GM23338 (cell line): ENCODE data around the gene DNAJC1. TPM values are rescaled to one million over a fixed set of nuclear protein-coding genes. Genes with fewer than 3 reads are reported as not detected.

Source experiments
- ATAC-seq: fragments of 200-7000 bp; cut with Tn5 transposase; 3 replicates; pipeline ENCODE4 v1.9.1; 2020
- DNase-seq: peaks from one replicate; pipeline ENCODE4 v3.0.0-alpha.2; 2015; ENCODE audit warnings: low spot score
- H2AFZ ChIP-seq: fragments of 200-600 bp; sonication (generic); 2 replicates; pipeline ENCODE4 v1.8.0; 2016; ENCODE audit warnings: antibody characterized with exemption, mild to moderate bottlenecking, moderate library complexity
- H3F3A ChIP-seq: fragments of 200-600 bp; sonication (generic); replicated peaks from 2 replicates; pipeline ENCODE4 v1.8.0; 2017; ENCODE audit warnings: antibody characterized with exemption, mixed run types, low read depth
- H3K27ac ChIP-seq: fragments of 200-600 bp; sonication (generic); 2 replicates; pipeline ENCODE4 v1.6.1; 2016; ENCODE audit warnings: low read depth
- H3K27me3 ChIP-seq: fragments of 200-600 bp; sonication (generic); 2 replicates; pipeline ENCODE4 v1.8.0; 2016; ENCODE audit warnings: mild to moderate bottlenecking, mixed run types, moderate library complexity; ENCODE audit not compliant: insufficient read depth
- H3K36me3 ChIP-seq: fragments of 200-600 bp; sonication (generic); 2 replicates; pipeline ENCODE4 v1.8.0; 2016; ENCODE audit warnings: mild to moderate bottlenecking; ENCODE audit not compliant: insufficient read depth
- H3K4me1 ChIP-seq: fragments of 200-600 bp; sonication (generic); 2 replicates; pipeline ENCODE4 v1.8.0; 2016; ENCODE audit warnings: mild to moderate bottlenecking, moderate library complexity; ENCODE audit not compliant: insufficient read depth
- H3K4me2 ChIP-seq: fragments of 200-600 bp; sonication (generic); 2 replicates; pipeline ENCODE4 v1.7.1; 2017; ENCODE audit warnings: mixed run types
- H3K4me3 ChIP-seq: fragments of 200-600 bp; sonication (generic); 2 replicates; pipeline ENCODE4 v1.6.1; 2016; ENCODE audit warnings: mixed run types
- H3K79me2 ChIP-seq: fragments of 200-600 bp; sonication (generic); replicated peaks from 2 replicates; pipeline ENCODE4 v1.8.0; 2017; ENCODE audit warnings: mild to moderate bottlenecking; ENCODE audit not compliant: insufficient read depth
- H3K9me2 ChIP-seq: fragments of 200-600 bp; sonication (generic); 2 replicates; pipeline ENCODE4 v1.8.0; 2017; ENCODE audit not compliant: insufficient read depth
- H4K20me1 ChIP-seq: fragments of 200-600 bp; sonication (generic); replicated peaks from 2 replicates; pipeline ENCODE4 v1.8.0; 2017; ENCODE audit warnings: mild to moderate bottlenecking; ENCODE audit not compliant: insufficient read depth
- H3K27ac Mint-ChIP-seq: 2 replicates; pipeline ENCODE4 v1.8.0; 2020; ENCODE audit warnings: inconsistent platforms, mild to moderate bottlenecking, moderate library complexity, mixed read lengths
- H3K27me3 Mint-ChIP-seq: 3 replicates; pipeline ENCODE4 v1.8.0; 2022; ENCODE audit warnings: low read depth, mild to moderate bottlenecking, moderate library complexity, mixed read lengths, inconsistent platforms; ENCODE audit not compliant: insufficient read depth, poor library complexity
- H3K36me3 Mint-ChIP-seq: 3 replicates; pipeline ENCODE4 v1.8.0; 2021; ENCODE audit warnings: low read depth, mild to moderate bottlenecking, inconsistent platforms, moderate library complexity, mixed read lengths
- H3K4me1 Mint-ChIP-seq: 3 replicates; pipeline ENCODE4 v1.8.0; 2020; ENCODE audit warnings: mild to moderate bottlenecking, inconsistent platforms, mixed read lengths
- H3K4me3 Mint-ChIP-seq: 3 replicates; pipeline ENCODE4 v1.8.0; 2021; ENCODE audit warnings: moderate library complexity, mild to moderate bottlenecking, inconsistent platforms, mixed read lengths
- H3K9me3 Mint-ChIP-seq: 3 replicates; pipeline ENCODE4 v1.8.0; 2020; ENCODE audit warnings: moderate library complexity, mild to moderate bottlenecking, inconsistent platforms, mixed read lengths
- CREB1 ChIP-seq: fragments of 250-450 bp; sonication (Bioruptor Pico); IDR thresholded peaks from 2 replicates; pipeline ENCODE4 v1.5.0; 2020; ENCODE audit warnings: low read depth, mild to moderate bottlenecking, moderate library complexity
- CTCF ChIP-seq, 2 experiments: fragments of 200-600 bp in 1 of 2; sonication (generic) in 1 of 2; conservative IDR thresholded peaks; 2 replicates each; pipeline versions ENCODE4 v1.5.1 to v1.6.1; 2016 to 2017; ENCODE audit warnings: antibody characterized with exemption in 2 of 2, low read depth in 2 of 2, mild to moderate bottlenecking in 2 of 2, moderate library complexity in 1 of 2
- ETS1 ChIP-seq: IDR thresholded peaks from 2 replicates; pipeline ENCODE4 v1.6.1; 2016; ENCODE audit warnings: antibody characterized with exemption
- EZH2 ChIP-seq: fragments of 200-600 bp; sonication (generic); IDR thresholded peaks from one replicate; pipeline ENCODE4 v1.8.0; 2017; ENCODE audit warnings: antibody characterized with exemption, mild to moderate bottlenecking, low read depth; ENCODE audit not compliant: unreplicated experiment
- EZH2phosphoT487 ChIP-seq: fragments of 200-600 bp; sonication (generic); IDR thresholded peaks from one replicate; pipeline ENCODE4 v1.8.1; 2018; ENCODE audit warnings: antibody characterized with exemption; ENCODE audit not compliant: unreplicated experiment
- NANOG ChIP-seq: IDR thresholded peaks from 2 replicates; pipeline ENCODE4 v1.6.1; 2016; ENCODE audit warnings: antibody characterized with exemption, borderline replicate concordance
- POLR2AphosphoS5 ChIP-seq: IDR thresholded peaks from 2 replicates; pipeline ENCODE4 v1.6.1; 2016; ENCODE audit warnings: antibody characterized with exemption, low read depth
- STAT1 ChIP-seq: IDR thresholded peaks from one replicate; pipeline ENCODE4 v1.6.1; 2016; ENCODE audit warnings: antibody characterized with exemption; ENCODE audit not compliant: unreplicated experiment
- ZNF114 ChIP-seq: fragments of 250-450 bp; sonication (Bioruptor Pico); IDR thresholded peaks from 2 replicates; pipeline ENCODE4 v1.5.0; 2020; ENCODE audit warnings: mild to moderate bottlenecking, moderate library complexity
- ZNF331 ChIP-seq: fragments of 250-450 bp; sonication (Bioruptor Pico); IDR thresholded peaks from 2 replicates; pipeline ENCODE4 v1.5.0; 2020; ENCODE audit warnings: low read depth, mild to moderate bottlenecking, moderate library complexity
- ZNF462 ChIP-seq: fragments of 250-450 bp; sonication (Bioruptor Pico); IDR thresholded peaks from 2 replicates; pipeline ENCODE4 v1.5.0; 2020; ENCODE audit warnings: mild to moderate bottlenecking, moderate library complexity
- polyA plus RNA-seq: library from polyadenylated mRNA; unstranded; fragments of >200 nt; fragmentation: Nextera tagmentation; extraction: Ambion mirVana; gene quantifications from 2 replicates; pipeline ENCODE4 v1.2.1, GENCODE V29; 2016
- total RNA-seq: library from RNA; depleted of rRNA; stranded (reverse); fragments of >200 nt; shearing (Covaris generic); gene quantifications from 2 replicates; pipeline ENCODE4 v1.2.3, GENCODE V29; 2014

DNAJC1 gene
- total and polyA plus RNA-seq, 2 experiments from 2014 or later = 38.6 to 45.3 TPM

- TF ChIP-seq NANOG = no peak
- TF ChIP-seq CTCF (conservative IDR thresholded peaks at IDR 0.05; ENCODE audit: low read depth in 2 of 2) = no peak
- TF ChIP-seq ZNF331 (CRISPR knock-in tag) = no peak
Measured at GRCh38 chr10:21757185-21757901, 246.2 kb downstream of the DNAJC1 start (continued).

- no peaks in the 10 kb centered on the region for H3K36me3 ChIP-seq
- H3K27ac ChIP-seq = peak overlapping the region; percentile 24; the same call in 1 of the 2 replicates
- H2AFZ ChIP-seq = no peak overlapping the region
- ATAC-seq (peak; percentile 10), DNase-seq (no peak)
- peaks cover 42% of the 10 kb centered on the region for H3K4me1 ChIP-seq
- Mint-ChIP-seq H3K36me3 (no peaks in the 10 kb centered on the region), H3K27me3 (peaks cover 3% of the 10 kb centered on the region), H3K9me3 (no peaks in the 10 kb centered on the region), H3K4me3 (no peak overlapping the region), H3K4me1 (peaks cover 58% of the 10 kb centered on the region), H3K27ac (no peak overlapping the region)
- H3K4me2 ChIP-seq = 0 out of 2 replicates have a peak overlapping the region, but pooled peaks have one; percentile 59
- H3K4me3 ChIP-seq = no peak overlapping the region
- no peaks in the 10 kb centered on the region for H3K27me3 ChIP-seq
- H3K9me2 ChIP-seq = no peaks in the 10 kb centered on the region
- H4K20me1 ChIP-seq = no peaks in the 10 kb centered on the region
- no peaks in the 10 kb centered on the region for H3K79me2 ChIP-seq
- H3F3A ChIP-seq = peaks cover 30% of the 10 kb centered on the region
- TF ChIP-seq EZH2phosphoT487 = no peak
- no peak for TF ChIP-seq ETS1
- no peak for TF ChIP-seq EZH2
- no peak for TF ChIP-seq POLR2AphosphoS5
- no peak for TF ChIP-seq ZNF114 (CRISPR knock-in tag)
- TF ChIP-seq CTCF (conservative IDR thresholded peaks at IDR 0.05; ENCODE audit: low read depth in 2 of 2) = no peak
- no peak for TF ChIP-seq ZNF331 (CRISPR knock-in tag)
- no peak for TF ChIP-seq CREB1 (CRISPR knock-in tag)
- TF ChIP-seq ZNF462 (CRISPR knock-in tag) = no peak
- no peak for TF ChIP-seq STAT1
- TF ChIP-seq NANOG = no peak
Measured at GRCh38 chr10:21756707-21757106, 246.8 kb downstream of the DNAJC1 start.
